K562 treated with DMSO at 1 percent for 4 hours (cell line): ENCODE results near the gene MAGEA1. TPM values are rescaled to one million over a fixed set of nuclear protein-coding genes. Genes with fewer than 3 reads are reported as not detected.

Source experiments
- total RNA-seq: library from RNA; unstranded; fragments of 300-600 nt; gene quantifications from 2 replicates; pipeline ENCODE4 v1.2.3, GENCODE V29; 2022; ENCODE audit not compliant: insufficient read depth

MAGEA1 gene
- total RNA-seq, result 43.9 and 52.8 TPM in 2 replicates

DNA sequence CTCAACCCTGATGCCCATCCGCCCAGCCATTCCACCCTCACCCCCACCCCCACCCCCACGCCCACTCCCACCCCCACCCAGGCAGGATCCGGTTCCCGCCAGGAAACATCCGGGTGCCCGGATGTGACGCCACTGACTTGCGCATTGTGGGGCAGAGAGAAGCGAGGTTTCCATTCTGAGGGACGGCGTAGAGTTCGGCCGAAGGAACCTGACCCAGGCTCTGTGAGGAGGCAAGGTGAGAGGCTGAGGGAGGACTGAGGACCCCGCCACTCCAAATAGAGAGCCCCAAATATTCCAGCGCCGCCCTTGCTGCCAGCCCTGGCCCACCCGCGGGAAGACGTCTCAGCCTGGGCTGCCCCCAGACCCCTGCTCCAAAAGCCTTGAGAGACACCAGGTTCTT lies at the start of gene MAGEA1:
TSS of gene MAGEA1 (plus strand) at position 154 of the 400 bp plus-strand sequence. CDS start 3,106 bp downstream, outside the sequence.

Other genes starting within 250 kb of the MAGEA1 start
- 0.24 and 0.51 TPM in 2 replicates for gene PNMA5, start 185.2 kb upstream of the MAGEA1 start, total RNA-seq
- gene PNMA3, start 122.8 kb upstream of the MAGEA1 start, total RNA-seq, result 1.0 and 1.2 TPM in 2 replicates
- gene PNMA6A, start 106.8 kb upstream of the MAGEA1 start, total RNA-seq, result 7.0 and 9.7 TPM in 2 replicates
- not detected in 2 replicates for gene PNMA6F, start 142.5 kb downstream of the MAGEA1 start, total RNA-seq
- 14.5 and 18.3 TPM in 2 replicates for gene ZNF275, start 154.9 kb downstream of the MAGEA1 start, total RNA-seq
- not detected in 2 replicates for gene PNMA6E, start 222.1 kb downstream of the MAGEA1 start, total RNA-seq
- gene ZFP92, start 232.2 kb downstream of the MAGEA1 start, total RNA-seq, result 2.2 and 3.5 TPM in 2 replicates